Sigmoid colon (tissue), 7 donors: ENCODE measurements around the gene REC8. TPM values are rescaled to one million over a fixed set of nuclear protein-coding genes. Genes with fewer than 3 reads are reported as not detected.

ENCODE experiments used
- DNase-seq: peaks from one replicate; pipeline ENCODE4 v3.0.0-alpha.2; 2019
- H3K27ac ChIP-seq, 4 donors: fragments of 200-600 bp; sonication (generic); one replicate each; pipeline ENCODE4 v1.5.1; 2016 to 2019; ENCODE audit warnings: mild to moderate bottlenecking in 1 of 4
- H3K27me3 ChIP-seq, 3 donors: fragments of 200-600 bp; sonication (generic); one replicate each; pipeline ENCODE4 v1.5.1; 2019; ENCODE audit warnings: mild to moderate bottlenecking in 1 of 3
- H3K36me3 ChIP-seq, 4 donors: fragments of 200-600 bp; sonication (generic); one replicate each; pipeline ENCODE4 v1.5.1; 2016 to 2019
- H3K4me1 ChIP-seq, 4 donors: fragments of 200-600 bp; sonication (generic); one replicate each; pipeline ENCODE4 v1.5.1; 2017 to 2019
- H3K4me3 ChIP-seq, 4 donors: fragments of 200-600 bp; sonication (generic); one replicate each; pipeline ENCODE4 v1.5.1; 2017 to 2019; ENCODE audit warnings: mild to moderate bottlenecking in 2 of 4, moderate library complexity in 1 of 4
- H3K9me3 ChIP-seq, 4 donors: fragments of 200-600 bp in 3 of 4; sonication (generic) in 3 of 4; one replicate each; pipeline versions ENCODE4 v1.5.1 to v1.6.1; 2013 to 2019
- CTCF ChIP-seq, 4 experiments: fragments of 450-650 bp in 3 of 4; fragments of 200-600 bp in 1 of 4; IDR thresholded peaks; one replicate each; pipeline ENCODE4 v1.5.1; 2016 to 2019; ENCODE audit warnings: antibody characterized with exemption in 4 of 4, mild to moderate bottlenecking in 3 of 4, moderate library complexity in 2 of 4
- EP300 ChIP-seq, 4 donors: sonication (generic); formaldehyde crosslinking; IDR thresholded peaks; one replicate each; pipeline ENCODE4 v1.6.1; 2017; ENCODE audit warnings: antibody characterized with exemption in 4 of 4
- POLR2A ChIP-seq, 2 donors: fragments of 450-650 bp; IDR thresholded peaks; one replicate each; pipeline ENCODE4 v1.6.1; 2016; ENCODE audit warnings: antibody characterized with exemption in 2 of 2, mild to moderate bottlenecking in 2 of 2, moderate library complexity in 2 of 2
- POLR2AphosphoS5 ChIP-seq, 4 donors: sonication (generic); formaldehyde crosslinking; IDR thresholded peaks; one replicate each; pipeline ENCODE4 v1.6.1; 2017; ENCODE audit warnings: antibody characterized with exemption in 4 of 4
- WGBS, 2 donors: extraction: QIAGEN DNeasy Blood & Tissue Kit; methylation state at CpG; one replicate each; pipeline ENCODE4 v1.1.7; 2013; 5-methylcytosine and 5-hydroxymethylcytosine counted together
- intact Hi-C: fragments of 100-400 bp; cut with DNase I; formaldehyde crosslinking; loops from one replicate; pipeline ENCODE4 v1.15.1; 2023
- polyA plus RNA-seq, 3 donors: library from polyadenylated mRNA; stranded (reverse); fragments of 200-250 nt; gene quantifications; one replicate each; pipeline ENCODE4 v1.2.3, GENCODE V29; 2013
- total RNA-seq, 4 donors: library from RNA; depleted of rRNA; stranded (reverse); fragments of >200 nt; gene quantifications; one replicate each; pipeline ENCODE4 v1.1.0, GENCODE V29; 2016
- donor health status: healthy with polysubstance abuse.
- donor health status: Bipolar disorder and iron deficiency.
- donor health status: healthy.

Gene REC8
- total and polyA plus RNA-seq, 7 donors, result 1.8 to 24.1 (median 6.4) TPM

- no peaks in the 10 kb centered on the region for H3K27me3 ChIP-seq
- peaks cover 21 to 55% (median 36%) of the 10 kb centered on the region in 4 donors for H3K36me3 ChIP-seq
- peak overlapping the region; percentile 58 to 98 (median 77) for H3K4me3 ChIP-seq
- H3K9me3 ChIP-seq, result no peaks in the 10 kb centered on the region
- 3 to 5% methylated on average over 29 of the region's 29 CpGs for WGBS, 2 donors
- DNase-seq, result peak; percentile 78
- H3K27ac ChIP-seq, result peak overlapping the region; percentile 92 to 96 (median 95)
- intact Hi-C loops, result loop anchor here (2.0 to 10.0 kb wide), 4 partner anchors 13 to 843 kb away; partner anchors contain the start of genes BCL2L2, GMPR2, IRF9 and NEDD8
- H3K4me1 ChIP-seq, result peaks cover 0 to 40% (median 34%) of the 10 kb centered on the region in 4 donors
- TF ChIP-seq CTCF (IDR thresholded peaks at IDR 0.05) (no peak), EP300 (IDR thresholded peaks at IDR 0.05) (no peak), POLR2AphosphoS5 (IDR thresholded peaks at IDR 0.05) (no peak), POLR2A (IDR thresholded peaks at IDR 0.05) (no peak)
Measured at GRCh38 chr14:24147761-24148428, 24.0 kb upstream of the REC8 start.

GRCh38 chr14:24149302-24149969 lies 22.4 kb upstream of the REC8 start:
- H3K27ac ChIP-seq, result no peak overlapping the region
- H3K4me3 ChIP-seq, result no peak overlapping the region
- intact Hi-C loops, result loop anchor here (5.0 to 10.0 kb wide), 3 partner anchors 83 to 845 kb away; partner anchors contain the start of genes BCL2L2, GMPR2, NEDD8 and PPP1R3E
- peaks cover 0 to 40% (median 33%) of the 10 kb centered on the region in 4 donors for H3K4me1 ChIP-seq
- DNase-seq, result no peak
- TF ChIP-seq CTCF (IDR thresholded peaks at IDR 0.05) (no peak), POLR2A (IDR thresholded peaks at IDR 0.05) (no peak), EP300 (IDR thresholded peaks at IDR 0.05) (no peak), POLR2AphosphoS5 (IDR thresholded peaks at IDR 0.05) (no peak)
- H3K36me3 ChIP-seq, result peaks cover 23 to 55% (median 42%) of the 10 kb centered on the region in 4 donors
- 92 to 97% methylated on average over 3 of the region's 3 CpGs for WGBS, 2 donors
- no peaks in the 10 kb centered on the region for H3K27me3 ChIP-seq
- H3K9me3 ChIP-seq, result no peaks in the 10 kb centered on the region

- TF ChIP-seq CTCF (IDR thresholded peaks at IDR 0.05), result no peak
- no peak for TF ChIP-seq EP300 (IDR thresholded peaks at IDR 0.05)
- TF ChIP-seq POLR2A (IDR thresholded peaks at IDR 0.05), result no peak
- TF ChIP-seq POLR2AphosphoS5 (IDR thresholded peaks at IDR 0.05), result no peak
- DNase-seq, result no peak
- H3K4me1 ChIP-seq, result peaks cover 0 to 35% (median 30%) of the 10 kb centered on the region in 4 donors
- H3K27ac ChIP-seq, result no peak overlapping the region
- intact Hi-C loops, result no loop called here
- 93 to 94% methylated on average over 9 of the region's 9 CpGs for WGBS, 2 donors
- H3K4me3 ChIP-seq, result no peak overlapping the region
- no peaks in the 10 kb centered on the region for H3K9me3 ChIP-seq
- H3K36me3 ChIP-seq, result peaks cover 23 to 61% (median 47%) of the 10 kb centered on the region in 4 donors
- H3K27me3 ChIP-seq, result no peaks in the 10 kb centered on the region
Measured at GRCh38 chr14:24150061-24150460, 21.8 kb upstream of the REC8 start.

- H3K36me3 ChIP-seq, result peaks cover 28 to 66% (median 52%) of the 10 kb centered on the region in 4 donors
- intact Hi-C loops, result no loop called here
- DNase-seq, result no peak
- H3K27ac ChIP-seq, result no peak overlapping the region
- no peak for TF ChIP-seq CTCF (IDR thresholded peaks at IDR 0.05)
- no peak for TF ChIP-seq POLR2AphosphoS5 (IDR thresholded peaks at IDR 0.05)
- TF ChIP-seq EP300 (IDR thresholded peaks at IDR 0.05), result no peak
- no peaks in the 10 kb centered on the region for H3K9me3 ChIP-seq
- H3K27me3 ChIP-seq, result no peaks in the 10 kb centered on the region
- no peak overlapping the region for H3K4me3 ChIP-seq
- WGBS, 2 donors, result 94 to 97% methylated on average over 9 of the region's 9 CpGs
- H3K4me1 ChIP-seq, result peaks cover 0 to 30% (median 25%) of the 10 kb centered on the region in 4 donors
Measured at GRCh38 chr14:24150567-24150966, 21.3 kb upstream of the REC8 start.
